ENCODE results near the gene MRC2.

The MRC2 gene

DNA sequence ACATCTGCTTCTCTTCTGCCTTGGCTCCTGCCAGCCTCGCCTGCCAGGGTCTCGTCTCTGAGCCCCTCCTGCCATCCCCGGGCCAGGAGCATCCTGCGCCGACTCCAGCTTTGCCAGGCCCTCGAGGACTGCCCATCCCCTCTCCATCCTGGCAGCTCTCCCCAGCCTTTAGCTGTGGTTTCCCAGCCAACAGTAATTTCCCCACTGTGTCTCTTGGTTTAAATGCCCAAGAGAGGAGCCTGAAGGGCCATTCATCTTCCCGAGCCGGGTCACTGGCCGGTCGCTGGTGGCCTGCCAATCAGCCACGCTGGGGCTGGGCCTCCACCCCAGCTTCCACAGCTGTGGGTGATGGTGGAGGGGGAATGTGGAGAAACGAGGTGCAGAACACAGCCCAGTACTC lies 47.8 kb downstream of the MRC2 start:
- H3K27me3 ChIP-seq (replicated peaks; ENCODE audit: insufficient read depth, low read length) = no peaks in the 10 kb centered on the region
- DNase-seq = no peak
- no peak overlapping the region for H3K4me3 ChIP-seq (ENCODE audit: low read length)
- no peak overlapping the region for H2AFZ ChIP-seq (ENCODE audit: low read length)
- H3K4me1 ChIP-seq (ENCODE audit: low read length) = no peaks in the 10 kb centered on the region
- H3F3A ChIP-seq (ENCODE audit: insufficient read depth, low read length) = no peaks in the 10 kb centered on the region
- H3K36me3 ChIP-seq (replicated peaks; ENCODE audit: insufficient read depth, low read length) = no peaks in the 10 kb centered on the region
- H3K27ac ChIP-seq (ENCODE audit: low read length) = no peak overlapping the region
- no peak overlapping the region for H3K9ac ChIP-seq (ENCODE audit: low read length)
- H4K20me1 ChIP-seq (ENCODE audit: insufficient read depth, low read length) = no peaks in the 10 kb centered on the region; the same call in 1 of the 2 replicates
- TF ChIP-seq EZH2 (optimal IDR thresholded peaks at IDR 0.05; ENCODE audit: low read depth, low read length) (no peak), EZH2phosphoT487 (IDR thresholded peaks at IDR 0.05; ENCODE audit: low read length) (no peak)
- TF ChIP-seq, protein P1, sequence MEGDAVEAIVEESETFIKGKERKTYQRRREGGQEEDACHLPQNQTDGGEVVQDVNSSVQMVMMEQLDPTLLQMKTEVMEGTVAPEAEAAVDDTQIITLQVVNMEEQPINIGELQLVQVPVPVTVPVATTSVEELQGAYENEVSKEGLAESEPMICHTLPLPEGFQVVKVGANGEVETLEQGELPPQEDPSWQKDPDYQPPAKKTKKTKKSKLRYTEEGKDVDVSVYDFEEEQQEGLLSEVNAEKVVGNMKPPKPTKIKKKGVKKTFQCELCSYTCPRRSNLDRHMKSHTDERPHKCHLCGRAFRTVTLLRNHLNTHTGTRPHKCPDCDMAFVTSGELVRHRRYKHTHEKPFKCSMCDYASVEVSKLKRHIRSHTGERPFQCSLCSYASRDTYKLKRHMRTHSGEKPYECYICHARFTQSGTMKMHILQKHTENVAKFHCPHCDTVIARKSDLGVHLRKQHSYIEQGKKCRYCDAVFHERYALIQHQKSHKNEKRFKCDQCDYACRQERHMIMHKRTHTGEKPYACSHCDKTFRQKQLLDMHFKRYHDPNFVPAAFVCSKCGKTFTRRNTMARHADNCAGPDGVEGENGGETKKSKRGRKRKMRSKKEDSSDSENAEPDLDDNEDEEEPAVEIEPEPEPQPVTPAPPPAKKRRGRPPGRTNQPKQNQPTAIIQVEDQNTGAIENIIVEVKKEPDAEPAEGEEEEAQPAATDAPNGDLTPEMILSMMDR (IDR thresholded peaks at IDR 0.05; ENCODE audit: low read length) = no peak
- no peaks in the 10 kb centered on the region for H3K9me2 ChIP-seq (replicated peaks; ENCODE audit: insufficient read depth, low read length)
- no peaks in the 10 kb centered on the region for H3K9me3 ChIP-seq (replicated peaks; ENCODE audit: insufficient read depth, low read length)
- no peak overlapping the region for H3K4me2 ChIP-seq (ENCODE audit: low read depth, low read length)
- H3K79me2 ChIP-seq (ENCODE audit: low read length) = no peaks in the 10 kb centered on the region

DNA sequence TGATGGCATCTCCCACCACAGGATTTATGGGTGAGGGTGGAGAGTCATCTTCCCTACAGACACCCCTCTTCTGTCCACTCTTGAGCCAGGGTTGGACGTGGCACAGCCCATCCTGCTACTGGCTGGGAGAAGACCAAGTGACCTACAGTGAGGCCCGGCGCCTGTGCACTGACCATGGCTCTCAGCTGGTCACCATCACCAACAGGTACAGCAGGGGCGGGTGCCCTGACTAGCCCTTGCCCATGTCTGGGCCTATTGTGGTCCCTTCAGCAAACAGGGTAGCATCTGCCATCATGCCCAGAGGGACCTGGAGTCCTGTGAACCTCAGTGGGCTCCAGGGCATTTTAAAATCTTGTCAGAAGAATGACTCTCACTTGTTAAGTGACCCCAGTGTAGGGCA lies 48.2 kb downstream of the MRC2 start:
- H2AFZ ChIP-seq (ENCODE audit: low read length) = no peak overlapping the region
- H3K36me3 ChIP-seq (replicated peaks; ENCODE audit: insufficient read depth, low read length) = no peaks in the 10 kb centered on the region
- TF ChIP-seq EZH2 (optimal IDR thresholded peaks at IDR 0.05; ENCODE audit: low read depth, low read length) (no peak), EZH2phosphoT487 (IDR thresholded peaks at IDR 0.05; ENCODE audit: low read length) (no peak)
- TF ChIP-seq, protein P1 (IDR thresholded peaks at IDR 0.05; ENCODE audit: low read length) = no peak
- H3K27me3 ChIP-seq (replicated peaks; ENCODE audit: insufficient read depth, low read length) = no peaks in the 10 kb centered on the region
- H3K4me1 ChIP-seq (ENCODE audit: low read length) = no peaks in the 10 kb centered on the region
- DNase-seq = no peak
- no peaks in the 10 kb centered on the region for H3K79me2 ChIP-seq (ENCODE audit: low read length)
- H3K4me2 ChIP-seq (ENCODE audit: low read depth, low read length) = no peak overlapping the region
- no peak overlapping the region for H3K4me3 ChIP-seq (ENCODE audit: low read length)
- H3K9me2 ChIP-seq (replicated peaks; ENCODE audit: insufficient read depth, low read length) = no peaks in the 10 kb centered on the region
- H3F3A ChIP-seq (ENCODE audit: insufficient read depth, low read length) = no peaks in the 10 kb centered on the region
- no peak overlapping the region for H3K9ac ChIP-seq (ENCODE audit: low read length)
- no peak overlapping the region for H3K27ac ChIP-seq (ENCODE audit: low read length)
- no peaks in the 10 kb centered on the region for H3K9me3 ChIP-seq (replicated peaks; ENCODE audit: insufficient read depth, low read length)
- H4K20me1 ChIP-seq (ENCODE audit: insufficient read depth, low read length) = no peaks in the 10 kb centered on the region; the same call in 1 of the 2 replicates

DNA sequence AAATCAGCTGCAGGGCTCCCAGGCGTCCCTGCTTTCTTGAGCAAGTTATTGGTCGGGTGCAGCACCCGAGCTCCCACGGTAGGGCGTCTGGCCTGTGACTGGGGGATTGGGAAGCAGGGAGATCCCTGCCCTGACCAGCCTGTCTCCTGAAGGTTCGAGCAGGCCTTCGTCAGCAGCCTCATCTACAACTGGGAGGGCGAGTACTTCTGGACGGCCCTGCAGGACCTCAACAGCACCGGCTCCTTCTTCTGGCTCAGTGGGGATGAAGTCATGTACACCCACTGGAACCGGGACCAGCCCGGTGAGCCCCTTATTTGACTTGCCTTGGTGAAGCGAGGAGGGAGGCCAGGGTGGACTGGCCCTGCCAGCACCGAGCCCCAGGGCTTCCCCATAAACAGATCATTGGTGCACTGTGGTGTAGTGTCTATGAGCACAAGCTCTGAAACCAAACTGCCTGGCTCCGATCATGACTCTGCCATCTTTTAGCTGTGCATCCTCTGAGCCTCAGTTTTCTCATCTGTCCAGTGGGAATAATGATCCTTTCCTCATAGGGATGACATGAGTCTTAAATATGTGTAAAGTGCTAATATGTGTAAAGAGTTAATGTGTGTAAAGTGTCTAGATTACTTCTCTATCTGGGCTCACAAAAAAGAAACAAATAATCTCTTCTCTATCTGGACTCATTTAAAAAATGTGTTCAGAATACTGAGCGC lies 48.9 kb downstream of the MRC2 start:
- Histone ChIP-seq H3F3A (ENCODE audit: insufficient read depth, low read length) (no peaks in the 10 kb centered on the region), H3K9ac (ENCODE audit: low read length) (no peak overlapping the region), H3K27me3 (replicated peaks; ENCODE audit: insufficient read depth, low read length) (no peaks in the 10 kb centered on the region), H3K4me3 (ENCODE audit: low read length) (no peak overlapping the region), H3K4me2 (ENCODE audit: low read depth, low read length) (no peak overlapping the region), H3K9me2 (replicated peaks; ENCODE audit: insufficient read depth, low read length) (no peaks in the 10 kb centered on the region), H3K9me3 (replicated peaks; ENCODE audit: insufficient read depth, low read length) (no peaks in the 10 kb centered on the region), H2AFZ (ENCODE audit: low read length) (no peak overlapping the region), H3K4me1 (ENCODE audit: low read length) (no peaks in the 10 kb centered on the region), H3K79me2 (ENCODE audit: low read length) (no peaks in the 10 kb centered on the region), H3K36me3 (replicated peaks; ENCODE audit: insufficient read depth, low read length) (no peaks in the 10 kb centered on the region), H3K27ac (ENCODE audit: low read length) (no peak overlapping the region), H4K20me1 (ENCODE audit: insufficient read depth, low read length) (no peaks in the 10 kb centered on the region)
- TF ChIP-seq EZH2phosphoT487 (IDR thresholded peaks at IDR 0.05; ENCODE audit: low read length) (no peak), EZH2 (optimal IDR thresholded peaks at IDR 0.05; ENCODE audit: low read depth, low read length) (no peak)
- TF ChIP-seq, protein P1 (IDR thresholded peaks at IDR 0.05; ENCODE audit: low read length) = no peak
- no peak for DNase-seq

Measured in MM.1S (cell line).